Activated CD8-positive, alpha-beta memory T cell treated with anti-CD3 and anti-CD28 coated beads, Interleukin-2, amount 50 U/mL, for 4 hours (primary cell): ENCODE results near the gene NTN5.

ENCODE experiments used
- DNase-seq: peaks from one replicate; pipeline ENCODE4 v3.0.0-alpha.2; 2020

NTN5 gene

DNA sequence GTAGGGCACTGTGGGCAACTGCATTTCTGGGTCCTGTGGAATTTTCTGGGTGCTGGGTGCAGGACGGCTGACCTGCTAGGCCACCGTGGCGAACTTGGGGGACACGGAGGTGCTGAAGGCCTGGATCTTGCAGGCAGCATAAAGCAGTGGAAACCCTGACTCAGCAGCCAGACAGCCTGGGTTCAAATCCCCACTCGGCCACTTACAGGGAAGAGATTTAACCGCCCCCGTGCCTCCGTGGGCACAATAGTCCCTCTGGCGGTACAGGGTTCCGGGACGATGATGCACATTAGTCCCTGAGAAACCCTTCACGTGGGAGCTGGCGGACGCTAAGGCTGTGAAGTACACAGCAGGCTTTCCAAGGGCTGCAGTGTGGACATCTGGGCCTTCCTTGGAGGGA is 60.9 kb downstream of the NTN5 start:
- no peak for DNase-seq
